Vagina (tissue), 2 donors: Measurements from ENCODE around the gene COX5A.
A peak's percentile ranks its signal among the peaks of the same experiment; 100 is the strongest.

ENCODE experiments used
- POLR2A ChIP-seq, 2 donors: fragments of 450-650 bp; IDR thresholded peaks; one replicate each; pipeline ENCODE4 v1.6.1; 2017; ENCODE audit warnings: antibody characterized with exemption in 2 of 2, mild to moderate bottlenecking in 2 of 2, moderate library complexity in 2 of 2
- TF ChIP-seq, protein P1 (sequence below), 3 experiments: fragments of 450-650 bp in 2 of 3; fragments of 200-600 bp in 1 of 3; sonication (generic) in 1 of 3; IDR thresholded peaks; one replicate each; pipeline ENCODE4 v1.5.1; 2017 to 2019; ENCODE audit warnings: antibody characterized with exemption in 3 of 3, mild to moderate bottlenecking in 2 of 3, moderate library complexity in 2 of 3

DNA sequence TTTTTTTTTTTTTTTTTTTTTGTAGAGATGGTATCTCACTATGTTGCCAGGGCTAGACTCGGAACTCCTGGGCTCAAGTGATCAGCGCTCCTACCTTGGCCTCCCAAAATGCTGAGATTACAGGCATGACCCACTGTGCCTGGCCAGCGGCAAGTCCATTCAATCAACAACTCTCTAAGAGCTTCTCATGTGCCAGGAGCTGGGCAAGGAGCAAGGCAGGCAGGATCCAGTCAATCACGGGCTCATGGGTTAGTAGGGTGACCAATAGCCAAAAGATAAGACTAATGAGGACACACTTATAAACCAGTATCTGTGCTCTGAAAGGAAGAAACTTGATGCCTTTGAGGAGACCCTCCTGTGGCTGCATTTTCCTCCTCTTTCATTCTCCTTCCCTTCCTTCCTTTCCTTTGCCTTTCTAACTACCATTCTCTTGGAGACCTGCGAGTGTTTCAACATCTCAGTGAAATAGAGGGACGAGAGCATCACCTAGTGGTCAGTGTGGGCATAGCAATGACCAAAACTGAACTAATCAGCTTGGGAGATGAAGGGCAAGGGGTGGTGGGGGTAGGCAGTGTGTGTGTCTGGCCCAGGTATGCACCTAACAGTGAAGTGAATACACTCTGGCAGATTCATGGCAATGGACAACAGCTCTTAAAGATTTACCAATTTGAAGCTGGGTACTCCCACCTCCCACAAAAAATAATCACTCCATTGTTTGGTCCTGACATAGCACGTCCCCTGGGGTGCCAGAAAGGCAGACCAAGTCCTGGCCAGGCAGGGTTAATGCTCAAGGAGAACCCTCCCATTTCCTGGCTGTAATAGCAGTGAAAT lies 12.4 kb upstream of the COX5A start:
- TF ChIP-seq, protein P1, sequence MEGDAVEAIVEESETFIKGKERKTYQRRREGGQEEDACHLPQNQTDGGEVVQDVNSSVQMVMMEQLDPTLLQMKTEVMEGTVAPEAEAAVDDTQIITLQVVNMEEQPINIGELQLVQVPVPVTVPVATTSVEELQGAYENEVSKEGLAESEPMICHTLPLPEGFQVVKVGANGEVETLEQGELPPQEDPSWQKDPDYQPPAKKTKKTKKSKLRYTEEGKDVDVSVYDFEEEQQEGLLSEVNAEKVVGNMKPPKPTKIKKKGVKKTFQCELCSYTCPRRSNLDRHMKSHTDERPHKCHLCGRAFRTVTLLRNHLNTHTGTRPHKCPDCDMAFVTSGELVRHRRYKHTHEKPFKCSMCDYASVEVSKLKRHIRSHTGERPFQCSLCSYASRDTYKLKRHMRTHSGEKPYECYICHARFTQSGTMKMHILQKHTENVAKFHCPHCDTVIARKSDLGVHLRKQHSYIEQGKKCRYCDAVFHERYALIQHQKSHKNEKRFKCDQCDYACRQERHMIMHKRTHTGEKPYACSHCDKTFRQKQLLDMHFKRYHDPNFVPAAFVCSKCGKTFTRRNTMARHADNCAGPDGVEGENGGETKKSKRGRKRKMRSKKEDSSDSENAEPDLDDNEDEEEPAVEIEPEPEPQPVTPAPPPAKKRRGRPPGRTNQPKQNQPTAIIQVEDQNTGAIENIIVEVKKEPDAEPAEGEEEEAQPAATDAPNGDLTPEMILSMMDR (IDR thresholded peaks at IDR 0.05) = peak; percentile 70 to 98 (median 95)
- TF ChIP-seq POLR2A (IDR thresholded peaks at IDR 0.05) = no peak
